ENCODE measurements around the gene DYNLT4.
A peak's percentile ranks its signal among the peaks of the same experiment; 100 is the strongest.

DYNLT4 gene

GRCh38 chr1:44805311-44806024 is 1.7 kb downstream of the DYNLT4 start:
- no peak for DNase-seq (ENCODE audit: extremely low read depth, insufficient read length)
- no peak overlapping the region for H3K4me3 ChIP-seq (replicated peaks; ENCODE audit: low read depth, low read length)
- TF ChIP-seq CTCF (IDR thresholded peaks at IDR 0.05; ENCODE audit: insufficient read depth, low read length, poor library complexity, severe bottlenecking): no peak

GRCh38 chr1:44803312-44804095 is 3.6 kb downstream of the DYNLT4 start:
- Histone ChIP-seq H3K4me3 (replicated peaks; ENCODE audit: low read depth, low read length) (no peak overlapping the region), H3K27me3 (replicated peaks; ENCODE audit: control insufficient read depth, insufficient read depth, low read length) (no peaks in the 10 kb centered on the region), H3K36me3 (ENCODE audit: control insufficient read depth, insufficient read depth, low read length) (peaks cover 30% of the 10 kb centered on the region)
- TF ChIP-seq CTCF (IDR thresholded peaks at IDR 0.05; ENCODE audit: insufficient read depth, low read length, poor library complexity, severe bottlenecking): no peak
- DNase-seq (ENCODE audit: extremely low read depth, insufficient read length): no peak

More at GRCh38 chr1:44805311-44806024, 1.7 kb downstream of the DYNLT4 start:
- Histone ChIP-seq H3K27me3 (replicated peaks; ENCODE audit: control insufficient read depth, insufficient read depth, low read length) (no peaks in the 10 kb centered on the region), H3K36me3 (ENCODE audit: control insufficient read depth, insufficient read depth, low read length) (peaks cover 30% of the 10 kb centered on the region)

GRCh38 chr1:44803062-44803311 is 4.2 kb downstream of the DYNLT4 start:
- Histone ChIP-seq H3K27me3 (replicated peaks; ENCODE audit: control insufficient read depth, insufficient read depth, low read length) (no peaks in the 10 kb centered on the region), H3K4me3 (replicated peaks; ENCODE audit: low read depth, low read length) (no peak overlapping the region), H3K36me3 (ENCODE audit: control insufficient read depth, insufficient read depth, low read length) (peaks cover 30% of the 10 kb centered on the region)
- TF ChIP-seq CTCF (IDR thresholded peaks at IDR 0.05; ENCODE audit: insufficient read depth, low read length, poor library complexity, severe bottlenecking): no peak
- DNase-seq (ENCODE audit: extremely low read depth, insufficient read length): no peak

GRCh38 chr1:44802306-44803061 is 4.7 kb downstream of the DYNLT4 start:
- no peak for TF ChIP-seq CTCF (IDR thresholded peaks at IDR 0.05; ENCODE audit: insufficient read depth, low read length, poor library complexity, severe bottlenecking)
- peak overlapping the region; percentile 70 for H3K4me3 ChIP-seq (replicated peaks; ENCODE audit: low read depth, low read length)

GRCh38 chr1:44801491-44802305 is 5.5 kb downstream of the DYNLT4 start:
- no peak for DNase-seq (ENCODE audit: extremely low read depth, insufficient read length)
- Histone ChIP-seq H3K27me3 (replicated peaks; ENCODE audit: control insufficient read depth, insufficient read depth, low read length) (no peaks in the 10 kb centered on the region), H3K36me3 (ENCODE audit: control insufficient read depth, insufficient read depth, low read length) (peaks cover 28% of the 10 kb centered on the region), H3K4me3 (replicated peaks; ENCODE audit: low read depth, low read length) (peak overlapping the region; percentile 70)
- TF ChIP-seq CTCF (IDR thresholded peaks at IDR 0.05; ENCODE audit: insufficient read depth, low read length, poor library complexity, severe bottlenecking): no peak

More at GRCh38 chr1:44802306-44803061, 4.7 kb downstream of the DYNLT4 start:
- DNase-seq (ENCODE audit: extremely low read depth, insufficient read length): no peak
- Histone ChIP-seq H3K27me3 (replicated peaks; ENCODE audit: control insufficient read depth, insufficient read depth, low read length) (no peaks in the 10 kb centered on the region), H3K36me3 (ENCODE audit: control insufficient read depth, insufficient read depth, low read length) (peaks cover 30% of the 10 kb centered on the region)
